ENCODE data around the gene GNG7. TPM values are rescaled to one million over a fixed set of nuclear protein-coding genes. Genes with fewer than 3 reads are reported as not detected.

The GNG7 gene
- total and polyA plus RNA-seq, 10 of the 15 experiments (the other 5 are each of a cell fraction or from before 2014, with no cell fraction given): 1.9 to 13.6 (median 6.5) TPM

DNA sequence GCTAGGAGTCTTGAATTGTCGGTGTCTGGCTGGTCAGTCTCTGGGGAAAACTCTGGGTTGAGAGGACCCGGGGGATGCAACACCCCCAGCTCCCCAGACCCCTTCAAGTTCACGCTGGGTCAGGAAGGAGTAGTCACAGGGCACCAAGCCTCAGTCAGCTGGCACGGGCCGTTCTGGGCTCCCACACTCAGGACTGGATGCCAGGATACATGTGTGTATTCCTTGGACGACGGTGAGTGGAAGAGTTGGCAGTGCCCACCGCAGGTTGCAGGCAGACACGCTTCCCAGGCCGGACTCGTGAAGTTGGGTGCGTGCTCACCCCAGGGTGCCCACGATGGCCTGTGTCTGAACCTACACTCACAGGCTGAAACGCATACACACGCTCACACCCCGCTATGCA, 221.0 kb downstream of the GNG7 start:
- Histone ChIP-seq H3K9me3 (replicated peaks; ENCODE audit: control insufficient read depth, insufficient read depth, low read length) (peaks cover 3% of the 10 kb centered on the region; the same call in 1 of the 3 replicates), H2AFZ (ENCODE audit: control insufficient read depth, low read depth, low read length) (no peak overlapping the region), H4K20me1 (ENCODE audit: control insufficient read depth, insufficient read depth) (peaks cover 7% of the 10 kb centered on the region; the same call in 1 of the 2 replicates), H3K27me3 (replicated peaks in 1 of 2; ENCODE audit: control insufficient read depth in 2 of 2, insufficient read depth in 2 of 2, low read length in 1 of 2) (no peaks in the 10 kb centered on the region), H3K4me2 (ENCODE audit: control insufficient read depth, insufficient read depth) (no peak overlapping the region), H3K27ac (ENCODE audit: control insufficient read depth, insufficient read depth) (no peak overlapping the region), H3K9ac (ENCODE audit: control insufficient read depth, insufficient read depth, low read length) (no peak overlapping the region), H3K36me3 (ENCODE audit: control insufficient read depth in 2 of 2, insufficient read depth in 2 of 2, low read length in 1 of 2) (peaks cover 2% of the 10 kb centered on the region in 2 experiments; a peak in 2 of 4 replicates), H3K4me1 (ENCODE audit: control insufficient read depth, insufficient read depth, low read length) (peaks cover 8% of the 10 kb centered on the region), H3K79me2 (ENCODE audit: control insufficient read depth, insufficient read depth, low read length) (peaks cover 32% of the 10 kb centered on the region), H3K4me3 (no peak overlapping the region)
- intact Hi-C loops (cut with micrococcal nuclease; ENCODE audit: unreplicated experiment): no loop called here
- BruUV-seq (replicated peaks): no TSS peak
- in situ Hi-C loops (cut with MboI): no loop called here
- FAIRE-seq (no peak), ATAC-seq (no peak), DNase-seq (ENCODE audit: low read depth, low spot score) (no peak)
- TF ChIP-seq, protein P1, sequence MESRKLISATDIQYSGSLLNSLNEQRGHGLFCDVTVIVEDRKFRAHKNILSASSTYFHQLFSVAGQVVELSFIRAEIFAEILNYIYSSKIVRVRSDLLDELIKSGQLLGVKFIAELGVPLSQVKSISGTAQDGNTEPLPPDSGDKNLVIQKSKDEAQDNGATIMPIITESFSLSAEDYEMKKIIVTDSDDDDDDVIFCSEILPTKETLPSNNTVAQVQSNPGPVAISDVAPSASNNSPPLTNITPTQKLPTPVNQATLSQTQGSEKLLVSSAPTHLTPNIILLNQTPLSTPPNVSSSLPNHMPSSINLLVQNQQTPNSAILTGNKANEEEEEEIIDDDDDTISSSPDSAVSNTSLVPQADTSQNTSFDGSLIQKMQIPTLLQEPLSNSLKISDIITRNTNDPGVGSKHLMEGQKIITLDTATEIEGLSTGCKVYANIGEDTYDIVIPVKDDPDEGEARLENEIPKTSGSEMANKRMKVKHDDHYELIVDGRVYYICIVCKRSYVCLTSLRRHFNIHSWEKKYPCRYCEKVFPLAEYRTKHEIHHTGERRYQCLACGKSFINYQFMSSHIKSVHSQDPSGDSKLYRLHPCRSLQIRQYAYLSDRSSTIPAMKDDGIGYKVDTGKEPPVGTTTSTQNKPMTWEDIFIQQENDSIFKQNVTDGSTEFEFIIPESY (IDR thresholded peaks at IDR 0.05): peak; percentile 74; the same call in 1 of the 2 replicates
- no peak for TF ChIP-seq JUNB (IDR thresholded peaks at IDR 0.05)
- no peak for TF ChIP-seq EZH2 (IDR thresholded peaks at IDR 0.05; ENCODE audit: borderline replicate concordance, control insufficient read depth, low read depth, low read length)
- no peak for TF ChIP-seq CREB1 (IDR thresholded peaks at IDR 0.05; ENCODE audit: low read depth)
- TF ChIP-seq SUPT20H (IDR thresholded peaks at IDR 0.05; ENCODE audit: borderline replicate concordance, control insufficient read depth, low read depth, low read length): no peak
- TF ChIP-seq POU2F2 (IDR thresholded peaks at IDR 0.05; ENCODE audit: borderline replicate concordance, low read depth, low read length): 0 out of 3 replicates have a peak, but pooled peaks have one; percentile 21
- TF ChIP-seq POLR2A (IDR thresholded peaks at IDR 0.05; ENCODE audit: low read depth, low read length): peak; percentile 34; the same call in 1 of the 2 replicates
- TF ChIP-seq NFIC (IDR thresholded peaks at IDR 0.05; ENCODE audit: low read depth, low read length): no peak
- ChIA-PET POLR2A (interaction anchor here (6.8 kb wide), 1 partner anchor 129 kb away, joined by 166 read pairs; no protein-coding TSS in a partner anchor), RAD21 (ENCODE audit: unreplicated experiment) (interaction anchor here (6.5 kb wide), 1 partner anchor 80 kb away, joined by 67 read pairs; no protein-coding TSS in a partner anchor), SMC1A (ENCODE audit: uncharacterized antibody, unreplicated experiment) (interaction anchor here (1.5 kb wide), 1 partner anchor 135 kb away, joined by 3 read pairs; no protein-coding TSS in a partner anchor), CTCF (interaction anchor here (0.8 kb wide), 1 partner anchor 37 kb away, joined by 3 read pairs; no protein-coding TSS in a partner anchor)
- 85% methylated on average over 16 of the region's 16 CpGs for WGBS (ENCODE audit: insufficient coverage, insufficient replicate concordance, low lambda C conversion rate, missing lambda C conversion rate)

Data from GM12878 (cell line).